ENCODE measurements around the gene S100A16.

The S100A16 gene

DNA sequence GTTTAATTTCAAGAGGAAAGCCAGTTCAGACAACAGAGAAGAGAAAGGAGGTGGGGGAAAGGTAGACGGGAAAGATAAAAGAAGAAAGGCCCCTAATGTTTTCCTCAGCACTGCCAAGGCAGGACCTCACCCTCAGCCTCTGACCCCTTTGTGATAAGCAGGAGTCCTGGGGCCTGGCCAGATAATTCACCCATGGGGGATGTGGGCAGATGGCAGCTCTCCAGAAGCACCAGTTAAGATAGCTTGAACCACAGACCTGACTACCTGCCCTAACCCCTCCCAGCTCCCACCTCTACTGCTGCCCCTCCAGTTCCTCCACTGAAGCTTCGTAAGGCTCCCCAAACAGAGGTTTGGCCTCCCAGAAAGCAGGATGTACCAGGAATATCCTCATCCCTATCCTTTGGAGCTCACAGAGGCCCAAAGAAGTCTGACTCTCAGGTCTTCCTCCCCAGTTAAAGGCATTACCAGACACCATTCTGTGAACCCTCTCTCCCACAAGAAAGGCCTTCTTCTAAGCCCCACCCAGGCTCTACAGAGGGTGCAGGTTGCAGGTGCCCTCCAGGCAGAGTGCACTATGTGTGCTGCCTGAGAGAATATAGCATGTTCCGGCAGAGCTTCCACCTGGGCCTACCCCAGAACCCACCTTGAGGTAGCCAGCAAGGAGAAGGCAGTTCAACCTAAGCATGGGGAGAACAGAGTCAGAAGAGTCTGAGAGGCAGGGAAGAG is 36.4 kb upstream of the S100A16 start:
- peak; percentile 60 for DNase-seq

DNA sequence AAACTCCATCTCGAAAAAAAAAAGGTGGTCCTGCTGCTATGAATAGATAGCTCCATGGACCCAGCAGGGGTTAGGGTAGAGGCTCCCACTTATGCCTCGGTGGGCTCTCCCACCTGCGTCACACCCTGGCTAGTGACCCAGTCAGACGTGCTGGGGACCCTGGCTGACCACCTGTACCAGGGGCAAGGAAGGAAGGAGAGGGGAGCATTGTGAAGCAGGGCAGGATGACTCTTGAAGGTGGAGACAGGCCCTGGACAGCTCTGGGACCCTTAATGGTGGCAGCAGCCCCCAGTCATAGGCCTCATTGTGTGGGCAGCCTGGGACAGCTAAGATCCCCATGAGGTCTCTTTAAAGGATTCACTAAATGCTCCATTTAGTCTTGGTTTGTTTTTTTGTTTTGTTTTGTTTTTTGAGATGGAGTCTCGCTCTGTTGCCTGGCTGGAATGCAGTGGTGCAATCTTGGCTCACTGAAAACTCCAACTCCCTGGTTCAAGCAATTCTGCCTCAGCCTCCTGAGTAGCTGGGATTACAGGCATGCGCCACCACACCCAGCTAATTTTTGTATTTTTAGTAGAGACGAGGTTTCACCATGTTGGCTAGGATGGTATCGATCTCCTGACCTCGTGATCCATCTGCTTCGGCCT is 35.2 kb upstream of the S100A16 start:
- Histone ChIP-seq H3K36me3 (peaks cover 46% of the 10 kb centered on the region), H3K27me3 (ENCODE audit: insufficient read depth, low read depth, severe bottlenecking) (no peaks in the 10 kb centered on the region), H3K27ac (no peak overlapping the region), H3K4me3 (ENCODE audit: low read depth, low read length) (no peak overlapping the region), H3K9me3 (ENCODE audit: severe bottlenecking) (peaks cover 2% of the 10 kb centered on the region)
- TF ChIP-seq, protein P1, sequence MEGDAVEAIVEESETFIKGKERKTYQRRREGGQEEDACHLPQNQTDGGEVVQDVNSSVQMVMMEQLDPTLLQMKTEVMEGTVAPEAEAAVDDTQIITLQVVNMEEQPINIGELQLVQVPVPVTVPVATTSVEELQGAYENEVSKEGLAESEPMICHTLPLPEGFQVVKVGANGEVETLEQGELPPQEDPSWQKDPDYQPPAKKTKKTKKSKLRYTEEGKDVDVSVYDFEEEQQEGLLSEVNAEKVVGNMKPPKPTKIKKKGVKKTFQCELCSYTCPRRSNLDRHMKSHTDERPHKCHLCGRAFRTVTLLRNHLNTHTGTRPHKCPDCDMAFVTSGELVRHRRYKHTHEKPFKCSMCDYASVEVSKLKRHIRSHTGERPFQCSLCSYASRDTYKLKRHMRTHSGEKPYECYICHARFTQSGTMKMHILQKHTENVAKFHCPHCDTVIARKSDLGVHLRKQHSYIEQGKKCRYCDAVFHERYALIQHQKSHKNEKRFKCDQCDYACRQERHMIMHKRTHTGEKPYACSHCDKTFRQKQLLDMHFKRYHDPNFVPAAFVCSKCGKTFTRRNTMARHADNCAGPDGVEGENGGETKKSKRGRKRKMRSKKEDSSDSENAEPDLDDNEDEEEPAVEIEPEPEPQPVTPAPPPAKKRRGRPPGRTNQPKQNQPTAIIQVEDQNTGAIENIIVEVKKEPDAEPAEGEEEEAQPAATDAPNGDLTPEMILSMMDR (IDR thresholded peaks at IDR 0.05; ENCODE audit: low read depth, low read length) = no peak
- no peak for DNase-seq

More for the DNA sequence above, 36.4 kb upstream of the S100A16 start:
- Histone ChIP-seq H3K9me3 (ENCODE audit: severe bottlenecking) (peaks cover 2% of the 10 kb centered on the region), H3K4me3 (ENCODE audit: low read depth, low read length) (no peak overlapping the region), H3K36me3 (peaks cover 34% of the 10 kb centered on the region), H3K27me3 (ENCODE audit: insufficient read depth, low read depth, severe bottlenecking) (no peaks in the 10 kb centered on the region), H3K27ac (0 out of 2 replicates have a peak overlapping the region, but pooled peaks have one; percentile 0)
- TF ChIP-seq, protein P1 (IDR thresholded peaks at IDR 0.05; ENCODE audit: low read depth, low read length) = no peak

DNA sequence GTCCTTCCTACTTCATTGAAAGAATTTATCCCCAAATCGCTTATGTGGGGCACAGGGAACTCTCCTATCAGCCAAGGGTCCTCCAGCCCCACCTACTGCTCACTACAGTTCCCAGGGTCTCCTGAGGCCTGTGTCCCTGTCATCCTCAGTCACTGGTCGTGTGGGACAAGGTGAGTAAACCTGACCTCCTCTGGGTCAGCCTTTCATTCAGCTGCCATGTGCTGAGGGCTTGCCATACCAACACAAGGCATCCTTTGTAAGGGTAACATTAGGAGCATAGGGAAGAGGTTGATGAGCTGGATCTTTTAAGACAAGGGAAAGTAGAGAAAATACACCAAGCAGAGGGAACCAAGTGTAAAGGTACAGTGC is 34.4 kb upstream of the S100A16 start:
- H3K4me3 ChIP-seq (ENCODE audit: low read depth, low read length) = no peak overlapping the region
- peak; percentile 66 for DNase-seq
- TF ChIP-seq, protein P1 (IDR thresholded peaks at IDR 0.05; ENCODE audit: low read depth, low read length) = no peak
- peaks cover 54% of the 10 kb centered on the region for H3K36me3 ChIP-seq
- no peaks in the 10 kb centered on the region for H3K27me3 ChIP-seq (ENCODE audit: insufficient read depth, low read depth, severe bottlenecking)
- peaks cover 2% of the 10 kb centered on the region for H3K9me3 ChIP-seq (ENCODE audit: severe bottlenecking)
- 0 out of 2 replicates have a peak overlapping the region, but pooled peaks have one; percentile 0 for H3K27ac ChIP-seq

GRCh38 chr1:153646672-153647345 is 33.9 kb upstream of the S100A16 start:
- no peak for DNase-seq

GRCh38 chr1:153643816-153644215 is 30.9 kb upstream of the S100A16 start:
- Histone ChIP-seq H3K9me3 (ENCODE audit: severe bottlenecking) (peaks cover 2% of the 10 kb centered on the region), H3K27ac (no peak overlapping the region), H3K36me3 (peaks cover 89% of the 10 kb centered on the region), H3K4me3 (ENCODE audit: low read depth, low read length) (no peak overlapping the region), H3K27me3 (ENCODE audit: insufficient read depth, low read depth, severe bottlenecking) (no peaks in the 10 kb centered on the region)
- TF ChIP-seq, protein P1 (IDR thresholded peaks at IDR 0.05; ENCODE audit: low read depth, low read length) = no peak
- DNase-seq = no peak

More at GRCh38 chr1:153646672-153647345, 33.9 kb upstream of the S100A16 start:
- H3K4me3 ChIP-seq (ENCODE audit: low read depth, low read length) = no peak overlapping the region
- no peak overlapping the region for H3K27ac ChIP-seq
- no peaks in the 10 kb centered on the region for H3K27me3 ChIP-seq (ENCODE audit: insufficient read depth, low read depth, severe bottlenecking)
- TF ChIP-seq, protein P1 (IDR thresholded peaks at IDR 0.05; ENCODE audit: low read depth, low read length) = no peak
- peaks cover 59% of the 10 kb centered on the region for H3K36me3 ChIP-seq
- peaks cover 2% of the 10 kb centered on the region for H3K9me3 ChIP-seq (ENCODE audit: severe bottlenecking)

All from WERI-Rb-1 (cell line).